OCI-LY7 (cell line): ENCODE data around the gene MRPL42.

Experiments
- CTCF ChIP-seq: fragments of 200-600 bp; sonication (generic); conservative IDR thresholded peaks from 2 replicates; pipeline ENCODE4 v1.5.1; 2014; ENCODE audit warnings: mild to moderate bottlenecking, antibody characterized with exemption, low read length, moderate library complexity, mixed read lengths
- EZH2phosphoT487 ChIP-seq: fragments of 200-600 bp; sonication (generic); IDR thresholded peaks from 2 replicates; pipeline ENCODE4 v1.6.1; 2018; ENCODE audit warnings: low read depth, borderline replicate concordance, mild to moderate bottlenecking, mixed run types, antibody characterized with exemption, low read length, moderate library complexity, mixed read lengths

GRCh38 chr12:93417967-93418480 is 49.3 kb upstream of the MRPL42 start:
- TF ChIP-seq EZH2phosphoT487 (no peak), CTCF (no peak)
